Testis (tissue), 3 donors: ENCODE measurements around the gene TIPRL. TPM values are rescaled to one million over a fixed set of nuclear protein-coding genes. Genes with fewer than 3 reads are reported as not detected.

Experiments
- DNase-seq: peaks from one replicate; pipeline ENCODE4 v3.0.0-alpha.2; 2019
- H3K27ac ChIP-seq, 2 donors: fragments of 200-600 bp; sonication (generic); one replicate each; pipeline ENCODE4 v1.5.1; 2019
- H3K27me3 ChIP-seq: fragments of 200-600 bp; sonication (generic); one replicate; pipeline ENCODE4 v1.5.1; 2019
- H3K36me3 ChIP-seq: fragments of 200-600 bp; sonication (generic); one replicate; pipeline ENCODE4 v1.5.1; 2017; ENCODE audit warnings: low read depth; ENCODE audit errors: missing control alignments
- H3K4me1 ChIP-seq: fragments of 200-600 bp; sonication (generic); one replicate; pipeline ENCODE4 v1.5.1; 2019
- H3K4me3 ChIP-seq, 2 donors: fragments of 200-600 bp; sonication (generic); one replicate each; pipeline ENCODE4 v1.5.1; 2017 to 2019
- H3K9me3 ChIP-seq: fragments of 200-600 bp; sonication (generic); one replicate; pipeline ENCODE4 v1.5.1; 2017
- CTCF ChIP-seq, 3 experiments: fragments of 450-650 bp in 2 of 3; fragments of 200-600 bp in 1 of 3; sonication (generic) in 1 of 3; IDR thresholded peaks; one replicate each; pipeline ENCODE4 v1.5.1; 2016 to 2019; ENCODE audit warnings: antibody characterized with exemption in 3 of 3, mild to moderate bottlenecking in 2 of 3, moderate library complexity in 1 of 3
- POLR2A ChIP-seq: fragments of 450-650 bp; IDR thresholded peaks from one replicate; pipeline ENCODE4 v1.6.1; 2017; ENCODE audit warnings: antibody characterized with exemption, mild to moderate bottlenecking, moderate library complexity
- WGBS, 2 donors: methylation state at CpG; one replicate each; pipeline ENCODE4 v1.1.5; 2018; 5-methylcytosine and 5-hydroxymethylcytosine counted together
- intact Hi-C: fragments of 100-400 bp; cut with DNase I; formaldehyde crosslinking; loops from one replicate; pipeline ENCODE4 v1.15.1; 2023; ENCODE audit warnings: low total_unique reads
- polyA plus RNA-seq: library from polyadenylated mRNA; stranded (reverse); fragments of 350-450 nt; fragmentation: Illumina TruSeq; extraction: RNeasy Lipid Tissue Mini Kit (QIAGEN cat#74804); gene quantifications from one replicate; pipeline ENCODE4 v1.2.3, GENCODE V29; 2014; ENCODE audit warnings: low read depth, low replicate concordance; ENCODE audit not compliant: insufficient read depth
- total RNA-seq, 2 donors: library from RNA; depleted of rRNA; stranded (reverse); fragments of >200 nt; gene quantifications; one replicate each; pipeline ENCODE4 v1.2.3, GENCODE V29; 2016

Gene TIPRL
- total and polyA plus RNA-seq, 3 donors from 2014 or later, result 19.8 to 44.6 (median 23.5) TPM

GRCh38 chr1:168135116-168135920, 43.4 kb upstream of the TIPRL start:
- DNase-seq, result no peak
- no peaks in the 10 kb centered on the region for H3K36me3 ChIP-seq
- intact Hi-C loops, result loop anchor here (10.0 kb wide), 1 partner anchor 51 kb away; no protein-coding TSS in a partner anchor
- no peak for TF ChIP-seq POLR2A
- TF ChIP-seq CTCF (IDR thresholded peaks at IDR 0.05), result no peak
- peak overlapping the region; percentile 69 to 77 for H3K4me3 ChIP-seq
- no peak overlapping the region for H3K27ac ChIP-seq
- WGBS, 2 donors, result 17 to 20% methylated on average over 12 of the region's 12 CpGs
- no peaks in the 10 kb centered on the region for H3K27me3 ChIP-seq
- no peaks in the 10 kb centered on the region for H3K4me1 ChIP-seq
- no peaks in the 10 kb centered on the region for H3K9me3 ChIP-seq

- intact Hi-C loops, result loop anchor here (10.0 kb wide), 1 partner anchor 51 kb away; no protein-coding TSS in a partner anchor
- Histone ChIP-seq H3K27ac (peak overlapping the region; percentile 61 to 93), H3K27me3 (no peaks in the 10 kb centered on the region), H3K4me1 (no peaks in the 10 kb centered on the region), H3K4me3 (peak overlapping the region; percentile 69 to 77), H3K36me3 (no peaks in the 10 kb centered on the region), H3K9me3 (no peaks in the 10 kb centered on the region)
- DNase-seq, result peak; percentile 21
- WGBS, 2 donors, result 0% methylated on average over 9 to 42 of the region's 63 CpGs
- TF ChIP-seq CTCF (IDR thresholded peaks at IDR 0.05), result no peak
- TF ChIP-seq POLR2A, result no peak
These were observed 42.6 kb upstream of the TIPRL start for GRCh38 chr1:168135921-168136708.

- Histone ChIP-seq H3K9me3 (no peaks in the 10 kb centered on the region), H3K4me3 (peak within 1 kb of the TSS; percentile 69 to 77), H3K36me3 (no peaks in the 10 kb centered on the region), H3K27me3 (no peaks in the 10 kb centered on the region), H3K27ac (peak within 1 kb of the TSS; percentile 88 to 93), H3K4me1 (no peaks in the 10 kb centered on the region)
- intact Hi-C loops, result loop anchor here (10.0 kb wide), 1 partner anchor 52 kb away; no protein-coding TSS in a partner anchor
- DNase-seq, result peak; percentile 47
- TF ChIP-seq CTCF (IDR thresholded peaks at IDR 0.05) (no peak), POLR2A (no peak)
- WGBS, 2 donors, result 0% methylated on average over 37 to 59 of the region's 86 CpGs
These were observed 41.9 kb upstream of the TIPRL start, which contains the start of gene GPR161 for GRCh38 chr1:168136709-168137514. Gene GPR161 (minus strand): TSS chr1:168136930. CDS start chr1:168104850, 32,080 bp downstream.

GRCh38 chr1:168137515-168137821, 41.3 kb upstream of the TIPRL start:
- intact Hi-C loops, result loop anchor here (10.0 kb wide), 1 partner anchor 53 kb away; no protein-coding TSS in a partner anchor
- H3K36me3 ChIP-seq, result no peaks in the 10 kb centered on the region
- TF ChIP-seq POLR2A, result no peak
- no peak for TF ChIP-seq CTCF (IDR thresholded peaks at IDR 0.05)
- peak overlapping the region; percentile 88 to 93 for H3K27ac ChIP-seq
- 0 to 1% methylated on average over 6 of the region's 6 CpGs for WGBS, 2 donors
- H3K27me3 ChIP-seq, result no peaks in the 10 kb centered on the region
- H3K4me1 ChIP-seq, result no peaks in the 10 kb centered on the region
- no peak for DNase-seq
- H3K9me3 ChIP-seq, result no peaks in the 10 kb centered on the region
- peak overlapping the region; percentile 69 to 77 for H3K4me3 ChIP-seq
